ENCODE data around the gene RABGAP1L. TPM values are rescaled to one million over a fixed set of nuclear protein-coding genes. Genes with fewer than 3 reads are reported as not detected.

RABGAP1L gene
- total and polyA plus RNA-seq, 2 of the 8 experiments (the other 6 are each of a cell fraction or from before 2014, with no cell fraction given), result 33.3 to 156 TPM

- H3K18ac ChIP-seq (ENCODE audit: extremely low read depth, low read length), result no peak overlapping the region
- no peak overlapping the region for H3K56ac ChIP-seq (replicated peaks; ENCODE audit: insufficient read length, low read depth, low read length)
- no peaks in the 10 kb centered on the region for H4K20me1 ChIP-seq (replicated peaks in 1 of 2; ENCODE audit: control insufficient read depth in 1 of 2, insufficient read depth in 2 of 2, low read length in 2 of 2)
- ChIA-PET POLR2A (ENCODE audit: partially characterized antibody) (interaction anchor here (0.7 kb wide), 1 partner anchor 16 kb away, joined by 3 read pairs; no protein-coding TSS in a partner anchor), CTCF (ENCODE audit: partially characterized antibody) (interaction anchor here (0.6 to 2.0 kb wide), 21 partner anchors 10 to 334 kb away, joined by 3 to 11 read pairs (median 4); partner anchors contain the start of gene GPR52)
- no peak overlapping the region for H3K27ac ChIP-seq (ENCODE audit: low read depth, low read length)
- no peak overlapping the region for H2BK12ac ChIP-seq (ENCODE audit: low read depth, low read length)
- H4K8ac ChIP-seq (ENCODE audit: extremely low read depth, insufficient read depth, low read length), result no peak overlapping the region
- no peak overlapping the region for H2AK5ac ChIP-seq (ENCODE audit: low read depth, low read length)
- H2AFZ ChIP-seq (ENCODE audit: low read length), result no peak overlapping the region
- no peaks in the 10 kb centered on the region for H3K23me2 ChIP-seq (ENCODE audit: low read depth, low read length)
- H3K36me3 ChIP-seq (ENCODE audit: control insufficient read depth in 2 of 4, insufficient read depth in 4 of 4, low read length in 3 of 4), result no peaks in the 10 kb centered on the region
- H3K4me1 ChIP-seq (replicated peaks in 1 of 4; ENCODE audit: control insufficient read depth in 3 of 4, insufficient read depth in 4 of 4, low read length in 3 of 4), result no peaks in the 10 kb centered on the region
- no peak overlapping the region for H3K23ac ChIP-seq (ENCODE audit: insufficient read length)
- no peaks in the 10 kb centered on the region for H3K79me1 ChIP-seq (ENCODE audit: low read depth, low read length)
- no peak overlapping the region for H2BK15ac ChIP-seq (ENCODE audit: low read length)
- H2BK20ac ChIP-seq (ENCODE audit: low read length), result no peak overlapping the region
- no peak overlapping the region for H4K5ac ChIP-seq (ENCODE audit: insufficient read length, low read depth, low read length)
- H2BK5ac ChIP-seq (ENCODE audit: low read depth, low read length), result no peak overlapping the region
- no peak overlapping the region for H3K9ac ChIP-seq (replicated peaks in 1 of 4; ENCODE audit: extremely low read depth in 1 of 4, low read depth in 3 of 4, low read length in 3 of 4)
- H3K27me3 ChIP-seq (replicated peaks in 1 of 4; ENCODE audit: control insufficient read depth in 3 of 4, extremely low read depth in 1 of 4, insufficient read depth in 3 of 4, low read length in 3 of 4), result no peaks in the 10 kb centered on the region
- no peaks in the 10 kb centered on the region for H3K79me2 ChIP-seq (ENCODE audit: control insufficient read depth in 1 of 2, insufficient read depth in 2 of 2, low read length in 2 of 2)
- H3K4me3 ChIP-seq (ENCODE audit: extremely low read depth in 1 of 4, insufficient read depth in 2 of 4, low read depth in 3 of 4, low read length in 4 of 4), result no peak overlapping the region
- 51% methylated on average over 4 of the region's 4 CpGs; no CpG with 5 or more reads in 1 of the 2 experiments for WGBS, 2 experiments (ENCODE audit: extremely low coverage in 1 of 2, insufficient coverage in 1 of 2, insufficient read length in 1 of 2, insufficient replicate concordance in 2 of 2, low coverage in 1 of 2, low lambda C conversion rate in 2 of 2, missing lambda C conversion rate in 1 of 2)
- no peak for FAIRE-seq
- DNase-seq (ENCODE audit: low read depth in 1 of 2, low spot score in 2 of 2), result no peak
- no peak overlapping the region for H4K91ac ChIP-seq (replicated peaks; ENCODE audit: insufficient read length, low read length)
- H3K9me3 ChIP-seq (ENCODE audit: insufficient read depth in 2 of 2, low read depth in 1 of 2, low read length in 1 of 2), result no peaks in the 10 kb centered on the region
- no peak overlapping the region for H3K4ac ChIP-seq (replicated peaks; ENCODE audit: insufficient read length, low read depth, low read length)
- no peak overlapping the region for H2BK120ac ChIP-seq (replicated peaks; ENCODE audit: low read depth, low read length)
- H3K4me2 ChIP-seq (ENCODE audit: insufficient read depth in 1 of 2, low read depth in 2 of 2, low read length in 2 of 2), result no peak overlapping the region
- H3K14ac ChIP-seq (ENCODE audit: insufficient read length), result no peak overlapping the region
- TF ChIP-seq TCF12 (IDR thresholded peaks at IDR 0.05; ENCODE audit: low read depth, low read length) (no peak), RAD21 (IDR thresholded peaks at IDR 0.05 in 1 of 2, conservative IDR thresholded peaks at IDR 0.05 in 1 of 2; ENCODE audit: low read depth in 2 of 2, low read length in 2 of 2) (peak; percentile 79 to 82), NRF1 (IDR thresholded peaks at IDR 0.05; ENCODE audit: low read depth, low read length) (no peak), HDAC2 (IDR thresholded peaks at IDR 0.05; ENCODE audit: borderline replicate concordance in 1 of 2, low read depth in 2 of 2, low read length in 2 of 2) (no peak), TBP (IDR thresholded peaks at IDR 0.05; ENCODE audit: low read depth, low read length) (no peak), FOSL1 (IDR thresholded peaks at IDR 0.05; ENCODE audit: insufficient read depth, low read depth, low read length) (no peak), RFX5 (IDR thresholded peaks at IDR 0.05; ENCODE audit: borderline replicate concordance, low read depth, low read length) (no peak), EGR1 (IDR thresholded peaks at IDR 0.05; ENCODE audit: borderline replicate concordance, low read depth, low read length) (no peak), TAF1 (IDR thresholded peaks at IDR 0.05; ENCODE audit: low read depth, low read length) (no peak), SIRT6 (IDR thresholded peaks at IDR 0.05; ENCODE audit: low read length) (no peak), CTCF (IDR thresholded peaks at IDR 0.05; ENCODE audit: control extremely low read depth in 1 of 3, insufficient read depth in 1 of 3, low read depth in 1 of 3, low read length in 3 of 3) (peak in 2 of 3 experiments; percentile 44 to 52; a peak in 3 of 4 replicates), BACH1 (IDR thresholded peaks at IDR 0.05; ENCODE audit: low read length) (no peak)
Observed at GRCh38 chr1:174413632-174414031, 254.3 kb downstream of the RABGAP1L start.

Data from H1 (cell line).